Esophagus (tissue), 2 donors: ENCODE results near the gene CDK19. TPM values are rescaled to one million over a fixed set of nuclear protein-coding genes. Genes with fewer than 3 reads are reported as not detected.

Source experiments
- H3K27ac ChIP-seq, 2 donors: one replicate each; pipeline ENCODE4 v1.5.1; 2013; ENCODE audit warnings: low read depth in 2 of 2, mild to moderate bottlenecking in 2 of 2, inconsistent platforms in 1 of 2, low read length in 1 of 2, moderate library complexity in 1 of 2
- H3K27me3 ChIP-seq, 2 donors: one replicate each; pipeline ENCODE4 v1.6.1; 2013; ENCODE audit warnings: low read length in 2 of 2, control low read depth in 1 of 2, mild to moderate bottlenecking in 1 of 2; ENCODE audit not compliant: insufficient read depth in 2 of 2, control insufficient read depth in 1 of 2
- H3K36me3 ChIP-seq, 2 donors: one replicate each; pipeline ENCODE4 v1.6.1; 2013; ENCODE audit warnings: low read length in 1 of 2; ENCODE audit not compliant: control insufficient read depth in 2 of 2, insufficient read depth in 2 of 2
- H3K4me1 ChIP-seq, 2 donors: one replicate each; pipeline ENCODE4 v1.6.1; 2013; ENCODE audit warnings: low read length in 1 of 2; ENCODE audit not compliant: control insufficient read depth in 2 of 2, insufficient read depth in 2 of 2
- H3K4me3 ChIP-seq, 2 donors: one replicate each; pipeline ENCODE4 v1.5.1; 2013; ENCODE audit warnings: low read length in 2 of 2, mild to moderate bottlenecking in 2 of 2, low read depth in 1 of 2, moderate library complexity in 1 of 2
- H3K9me3 ChIP-seq, 2 donors: one replicate each; pipeline ENCODE4 v1.6.1; 2013; ENCODE audit warnings: mild to moderate bottlenecking in 2 of 2, low read depth in 1 of 2, low read length in 1 of 2, moderate library complexity in 1 of 2; ENCODE audit not compliant: control insufficient read depth in 2 of 2, insufficient read depth in 1 of 2
- WGBS, 2 donors: extraction: QIAGEN DNeasy Blood & Tissue Kit; methylation state at CpG; one replicate each; pipeline ENCODE4 v1.1.7; 2013; 5-methylcytosine and 5-hydroxymethylcytosine counted together
- polyA plus RNA-seq, 2 donors: library from polyadenylated mRNA; stranded (reverse); fragments of 200-250 nt; gene quantifications; one replicate each; pipeline ENCODE4 v1.2.3, GENCODE V29; 2013
- donor health status: healthy with polysubstance abuse.
- donor health status: Bipolar disorder and iron deficiency.

CDK19 gene
- polyA plus RNA-seq, 2 donors: 5.5 to 6.6 TPM

DNA sequence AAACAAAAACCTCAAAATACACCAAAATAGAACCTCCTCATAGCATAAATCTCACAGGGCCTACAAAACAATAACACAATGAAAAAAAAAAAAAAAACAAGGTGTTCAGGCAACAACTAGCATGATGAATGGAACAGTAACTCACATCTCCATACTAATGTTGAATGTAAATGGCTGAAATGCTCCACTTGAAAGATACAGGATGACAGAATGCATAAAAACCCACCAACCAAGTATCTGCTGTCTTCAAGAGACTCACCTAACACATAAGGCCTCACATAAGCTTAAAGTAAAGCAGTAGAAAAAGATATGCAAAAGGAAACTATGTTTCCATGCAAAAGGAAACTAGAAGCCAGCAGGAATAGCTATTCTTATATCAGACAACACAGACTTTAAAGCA is 121.3 kb downstream of the CDK19 start:
- no peaks in the 10 kb centered on the region for H3K27me3 ChIP-seq
- H3K4me3 ChIP-seq: no peak overlapping the region
- H3K9me3 ChIP-seq: no peaks in the 10 kb centered on the region
- H3K27ac ChIP-seq: no peak overlapping the region
- peaks cover 6 to 11% of the 10 kb centered on the region in 2 donors for H3K4me1 ChIP-seq
- no peaks in the 10 kb centered on the region for H3K36me3 ChIP-seq

DNA sequence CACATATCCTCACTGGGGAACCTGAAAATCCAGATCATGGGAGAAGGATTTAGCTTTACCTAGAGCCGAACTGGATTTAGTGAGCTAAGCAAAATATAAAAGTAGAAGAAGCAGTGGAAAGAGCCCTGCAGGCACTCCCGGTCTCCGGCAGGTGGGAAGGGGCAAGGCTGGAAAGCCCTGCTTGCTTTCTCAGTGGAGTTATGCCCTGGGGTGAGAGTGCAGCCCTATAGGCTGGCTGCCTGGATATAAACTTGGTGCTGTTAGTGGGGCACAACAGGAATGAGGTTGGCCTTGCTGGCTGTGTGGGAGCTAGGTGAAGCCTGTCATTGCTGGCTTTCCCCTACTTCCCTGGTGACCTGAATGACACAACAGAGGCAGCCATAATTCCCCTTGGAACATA is 122.0 kb downstream of the CDK19 start:
- no peaks in the 10 kb centered on the region for H3K27me3 ChIP-seq
- WGBS, 2 donors: 71 to 86% methylated on average over 3 of the region's 3 CpGs
- peaks cover 11 to 13% of the 10 kb centered on the region in 2 donors for H3K4me1 ChIP-seq
- H3K9me3 ChIP-seq: no peaks in the 10 kb centered on the region
- H3K36me3 ChIP-seq: no peaks in the 10 kb centered on the region
- no peak overlapping the region for H3K4me3 ChIP-seq
- H3K27ac ChIP-seq: peak overlapping the region; percentile 34 to 35

DNA sequence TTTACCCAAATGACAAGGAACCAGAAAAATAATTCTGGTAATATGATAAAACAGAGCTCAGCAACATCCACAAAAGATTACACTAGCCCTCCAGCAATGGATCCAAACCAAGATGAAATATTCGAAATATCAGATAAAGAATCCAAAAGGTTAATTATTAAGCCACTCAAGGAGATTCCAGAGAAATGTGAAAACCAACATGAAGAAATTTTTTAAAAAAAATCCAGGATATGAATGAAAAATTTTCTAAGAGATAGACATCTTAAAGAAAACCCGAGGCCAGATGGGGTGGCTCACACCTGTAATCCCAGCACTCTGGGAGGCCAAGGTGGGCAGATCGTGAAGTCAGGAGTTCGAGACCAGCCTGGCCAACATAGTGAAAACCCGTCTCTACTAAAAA is 124.4 kb downstream of the CDK19 start:
- 89 to 97% methylated on average over 5 of the region's 5 CpGs for WGBS, 2 donors
- no peaks in the 10 kb centered on the region for H3K27me3 ChIP-seq
- peaks cover 11 to 13% of the 10 kb centered on the region in 2 donors for H3K4me1 ChIP-seq
- no peak overlapping the region for H3K27ac ChIP-seq
- H3K4me3 ChIP-seq: no peak overlapping the region
- H3K9me3 ChIP-seq: no peaks in the 10 kb centered on the region
- H3K36me3 ChIP-seq: no peaks in the 10 kb centered on the region

DNA sequence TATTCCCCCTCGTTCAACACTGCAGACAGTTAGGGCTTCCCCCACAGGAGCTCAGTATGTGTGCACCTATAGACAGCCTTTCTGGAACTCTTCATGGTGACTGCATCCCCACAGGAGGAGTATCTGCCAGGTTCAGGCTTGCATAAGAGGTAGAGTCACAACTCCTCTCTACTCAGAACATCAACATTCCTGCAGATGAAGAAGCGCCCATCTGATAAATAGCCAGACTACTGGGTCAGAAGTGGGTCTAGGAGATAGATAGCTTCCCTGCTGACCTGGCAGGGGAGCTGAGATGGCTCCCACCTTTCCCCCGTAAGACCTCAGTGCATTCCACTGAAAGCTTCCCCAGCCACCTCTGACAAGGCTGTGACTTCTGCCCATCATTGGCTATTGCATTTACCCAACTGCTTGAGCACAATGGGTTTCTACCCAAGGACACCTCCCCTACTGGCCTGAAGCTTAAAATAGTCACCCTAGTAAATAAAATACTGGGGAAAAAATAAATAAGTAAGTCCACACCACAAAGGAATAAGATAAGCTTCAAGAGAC is 125.1 kb downstream of the CDK19 start:
- no peak overlapping the region for H3K4me3 ChIP-seq
- no peak overlapping the region for H3K27ac ChIP-seq
- no peaks in the 10 kb centered on the region for H3K27me3 ChIP-seq
- 94 to 96% methylated on average over 3 of the region's 3 CpGs for WGBS, 2 donors
- H3K36me3 ChIP-seq: no peaks in the 10 kb centered on the region
- H3K9me3 ChIP-seq: no peaks in the 10 kb centered on the region
- peaks cover 11 to 13% of the 10 kb centered on the region in 2 donors for H3K4me1 ChIP-seq

DNA sequence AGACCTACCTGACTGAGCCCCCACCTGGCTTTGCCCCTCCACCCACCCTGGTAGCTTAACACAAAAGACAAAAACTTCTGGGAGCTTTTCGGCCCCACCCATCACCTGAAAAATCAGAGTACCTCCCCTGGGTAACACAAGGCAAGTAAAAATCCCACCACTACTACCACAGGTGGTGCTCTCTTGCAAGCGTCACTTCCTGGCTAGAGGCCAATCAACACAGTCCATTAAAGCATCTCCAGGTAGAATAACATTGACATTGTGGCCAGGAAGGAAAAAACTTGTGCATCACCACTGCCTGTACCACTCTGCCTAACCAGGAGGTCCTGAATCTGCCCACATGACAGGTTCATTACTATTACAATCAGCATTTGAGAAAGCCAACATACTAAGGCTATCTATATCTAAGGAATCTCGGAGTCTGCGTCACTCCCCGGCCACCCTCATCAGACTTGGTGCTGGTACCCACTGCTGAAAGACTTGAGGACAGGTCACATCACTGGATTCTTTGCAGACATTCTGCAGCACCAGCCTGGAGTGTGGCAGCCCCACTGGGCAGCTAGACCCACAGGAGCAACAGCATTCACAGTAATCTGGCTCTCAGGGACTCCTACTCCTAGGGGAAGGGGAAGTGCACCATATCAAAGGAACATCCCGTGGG is 125.9 kb downstream of the CDK19 start:
- Histone ChIP-seq H3K27me3 (no peaks in the 10 kb centered on the region), H3K36me3 (no peaks in the 10 kb centered on the region), H3K9me3 (no peaks in the 10 kb centered on the region), H3K27ac (peak overlapping the region in 1 of 2 donors; percentile 13), H3K4me1 (peaks cover 11 to 13% of the 10 kb centered on the region in 2 donors), H3K4me3 (no peak overlapping the region)
- 79 to 82% methylated on average over 6 of the region's 6 CpGs for WGBS, 2 donors

DNA sequence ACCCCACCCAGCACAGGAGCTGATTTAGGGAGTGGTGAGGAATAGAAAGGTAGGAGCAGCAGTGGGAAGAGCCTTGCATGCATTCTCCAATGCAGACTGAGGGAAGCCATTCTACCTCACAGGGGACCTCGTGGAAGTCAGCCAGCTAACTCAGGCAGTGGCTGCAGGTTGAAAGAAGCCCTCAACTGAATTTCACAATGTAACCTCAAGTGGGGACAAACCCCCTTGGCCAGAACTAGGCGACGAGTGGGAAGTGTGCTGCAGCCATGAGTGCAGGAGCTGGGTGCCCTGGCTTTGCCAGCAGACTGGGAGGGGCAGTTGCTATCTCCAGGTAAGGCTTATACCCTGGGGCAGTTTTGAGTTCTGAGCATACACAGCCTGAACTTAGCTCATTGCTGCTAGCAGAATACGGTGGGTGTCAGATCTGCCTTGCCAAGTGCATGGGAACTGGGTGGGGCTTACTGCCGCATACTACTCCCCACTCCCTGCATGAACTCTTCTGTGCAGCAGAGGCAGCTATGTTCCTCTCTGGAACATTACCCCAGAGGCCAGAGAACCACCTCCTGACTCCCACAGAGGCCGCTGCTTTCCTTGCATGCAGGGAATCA is 126.5 kb downstream of the CDK19 start:
- Histone ChIP-seq H3K27ac (peak overlapping the region in 1 of 2 donors; percentile 13), H3K4me1 (peaks cover 11 to 13% of the 10 kb centered on the region in 2 donors), H3K4me3 (no peak overlapping the region), H3K9me3 (no peaks in the 10 kb centered on the region), H3K36me3 (no peaks in the 10 kb centered on the region), H3K27me3 (no peaks in the 10 kb centered on the region)
- WGBS, 2 donors: 40 to 51% methylated on average over 6 of the region's 6 CpGs

DNA sequence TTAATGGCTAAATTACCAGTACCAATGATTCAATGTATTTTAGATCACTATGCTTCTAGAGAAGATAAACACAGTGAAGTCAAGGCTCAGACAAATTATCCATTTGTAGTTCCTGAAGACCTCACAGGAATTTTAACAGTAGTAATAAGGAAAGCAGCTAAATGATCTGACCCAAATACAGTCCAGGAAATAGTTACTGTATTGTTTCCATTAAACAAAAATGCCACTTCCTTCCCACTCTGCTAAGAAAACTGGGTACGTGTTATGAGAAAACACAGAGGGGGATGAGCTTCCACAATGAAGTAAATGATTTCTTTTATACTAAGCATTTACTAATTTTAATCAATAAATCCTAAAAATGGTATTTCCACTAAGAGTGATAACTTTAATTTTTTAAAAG is 127.9 kb downstream of the CDK19 start:
- Histone ChIP-seq H3K9me3 (no peaks in the 10 kb centered on the region), H3K4me1 (peaks cover 8 to 9% of the 10 kb centered on the region in 2 donors), H3K36me3 (no peaks in the 10 kb centered on the region), H3K27ac (no peak overlapping the region), H3K27me3 (no peaks in the 10 kb centered on the region), H3K4me3 (no peak overlapping the region)
- 49 to 54% methylated on average over 1 of the region's 1 CpG for WGBS, 2 donors

DNA sequence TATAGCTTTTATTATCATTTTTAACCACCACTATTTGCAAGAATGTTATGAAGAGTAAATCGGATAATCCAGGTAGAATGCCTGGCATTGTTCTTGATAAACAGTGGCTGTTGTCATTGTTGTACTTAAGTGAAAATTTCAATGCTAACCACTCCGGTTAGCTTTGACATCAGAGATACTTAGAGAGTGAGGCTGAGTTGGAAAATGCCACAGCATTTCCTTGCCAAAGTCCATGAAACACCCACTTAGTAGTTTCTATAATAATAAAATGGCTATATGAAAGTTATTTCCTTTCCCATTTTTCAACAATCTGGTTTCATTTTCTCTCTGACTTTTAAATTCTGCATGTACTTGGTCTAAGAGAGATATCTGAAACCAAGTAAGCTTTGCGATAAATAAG is 132.0 kb downstream of the CDK19 start:
- H3K9me3 ChIP-seq: no peaks in the 10 kb centered on the region
- H3K27me3 ChIP-seq: no peaks in the 10 kb centered on the region
- 79 to 85% methylated on average over 3 of the region's 3 CpGs for WGBS, 2 donors
- no peaks in the 10 kb centered on the region for H3K36me3 ChIP-seq
- no peak overlapping the region for H3K4me3 ChIP-seq
- H3K27ac ChIP-seq: no peak overlapping the region
- H3K4me1 ChIP-seq: no peaks in the 10 kb centered on the region

DNA sequence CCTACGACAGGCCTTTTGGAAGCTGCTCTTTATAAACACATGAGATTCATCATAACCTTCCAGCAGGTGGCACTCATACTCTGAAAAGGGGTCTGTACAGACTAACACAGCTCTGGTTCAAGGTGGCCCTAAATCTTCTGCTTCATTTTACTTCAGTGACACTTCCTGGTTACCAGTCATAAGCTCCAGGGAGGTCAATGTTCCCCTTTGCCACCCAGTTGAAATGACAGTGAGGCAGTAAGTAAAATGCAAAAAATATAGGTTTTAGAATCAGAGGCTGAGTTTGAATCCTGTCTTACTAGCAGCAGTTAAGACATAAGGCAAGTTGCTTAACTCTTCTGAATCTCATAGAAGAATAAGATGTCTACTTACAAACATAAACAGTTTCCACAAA is 132.8 kb downstream of the CDK19 start:
- Histone ChIP-seq H3K27me3 (no peaks in the 10 kb centered on the region), H3K36me3 (no peaks in the 10 kb centered on the region), H3K4me3 (no peak overlapping the region), H3K9me3 (no peaks in the 10 kb centered on the region), H3K4me1 (no peaks in the 10 kb centered on the region), H3K27ac (no peak overlapping the region)
- 9% methylated on average over 1 of the region's 1 CpG for WGBS, 2 donors
